Suppressor macrophage treated with lipopolysaccharide for 1 hour (primary cell): ENCODE measurements around the gene ZNF747.

Source experiments
- DNase-seq, 3 donors: peaks; one replicate each; pipeline ENCODE4 v3.0.0-alpha.2; 2020 to 2022

The ZNF747 gene

GRCh38 chr16:30515275-30515674, 19.4 kb downstream of the ZNF747 start:
- DNase-seq: no peak

DNA sequence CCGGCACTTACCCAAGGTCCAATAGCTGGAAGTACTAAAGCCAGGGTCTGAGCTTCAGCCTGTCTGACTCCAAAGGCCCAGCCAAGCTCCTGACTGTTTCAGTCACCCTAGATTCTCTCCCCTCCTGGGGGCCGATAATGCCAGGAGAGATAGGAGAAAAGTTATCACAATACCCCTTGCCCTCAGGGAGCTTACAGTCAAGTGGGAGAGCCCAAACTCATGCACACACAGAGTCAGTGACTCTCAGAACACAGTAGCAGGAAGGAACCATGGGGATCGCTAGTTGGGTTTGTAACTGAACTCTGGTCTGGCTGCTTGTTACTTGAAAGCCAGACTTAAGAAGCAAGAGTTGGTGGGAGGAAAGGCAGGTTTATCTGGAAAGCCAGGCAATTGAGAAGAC, 23.1 kb downstream of the ZNF747 start:
- DNase-seq: no peak

GRCh38 chr16:30510376-30510938, 24.2 kb downstream of the ZNF747 start:
- no peak for DNase-seq

DNA sequence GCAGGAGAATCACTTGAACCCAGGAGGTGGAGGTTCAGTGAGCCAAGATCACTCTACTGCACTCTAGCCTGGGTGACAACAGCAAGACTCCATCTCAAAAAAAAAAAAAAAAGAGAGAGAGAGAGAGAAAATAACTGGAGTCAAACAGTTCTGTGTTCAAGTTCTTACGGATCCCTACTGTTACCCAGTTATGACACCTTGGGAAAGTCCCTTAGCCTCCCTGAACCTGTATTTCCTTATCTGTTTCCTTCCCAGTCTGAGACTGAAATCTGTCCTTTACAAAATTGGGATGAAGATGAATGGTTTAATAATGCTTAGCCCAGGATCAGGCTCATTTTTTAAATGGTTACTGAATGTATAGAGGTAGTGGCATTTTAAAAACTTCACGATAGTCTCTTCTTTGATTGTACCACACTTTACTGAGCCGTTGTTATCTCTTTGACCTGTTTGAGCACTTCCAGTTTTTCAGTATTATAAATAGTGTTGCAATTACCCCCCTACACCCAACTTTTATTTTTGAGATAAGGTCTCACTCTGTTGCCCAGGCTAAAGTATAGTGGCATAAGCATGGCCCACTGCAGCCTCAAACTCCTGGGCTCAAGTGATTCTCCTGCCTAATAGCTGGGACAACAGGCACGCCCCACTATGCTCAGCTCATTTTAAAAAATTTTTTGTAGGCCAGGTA, 25.4 kb downstream of the ZNF747 start:
- no peak for DNase-seq

DNA sequence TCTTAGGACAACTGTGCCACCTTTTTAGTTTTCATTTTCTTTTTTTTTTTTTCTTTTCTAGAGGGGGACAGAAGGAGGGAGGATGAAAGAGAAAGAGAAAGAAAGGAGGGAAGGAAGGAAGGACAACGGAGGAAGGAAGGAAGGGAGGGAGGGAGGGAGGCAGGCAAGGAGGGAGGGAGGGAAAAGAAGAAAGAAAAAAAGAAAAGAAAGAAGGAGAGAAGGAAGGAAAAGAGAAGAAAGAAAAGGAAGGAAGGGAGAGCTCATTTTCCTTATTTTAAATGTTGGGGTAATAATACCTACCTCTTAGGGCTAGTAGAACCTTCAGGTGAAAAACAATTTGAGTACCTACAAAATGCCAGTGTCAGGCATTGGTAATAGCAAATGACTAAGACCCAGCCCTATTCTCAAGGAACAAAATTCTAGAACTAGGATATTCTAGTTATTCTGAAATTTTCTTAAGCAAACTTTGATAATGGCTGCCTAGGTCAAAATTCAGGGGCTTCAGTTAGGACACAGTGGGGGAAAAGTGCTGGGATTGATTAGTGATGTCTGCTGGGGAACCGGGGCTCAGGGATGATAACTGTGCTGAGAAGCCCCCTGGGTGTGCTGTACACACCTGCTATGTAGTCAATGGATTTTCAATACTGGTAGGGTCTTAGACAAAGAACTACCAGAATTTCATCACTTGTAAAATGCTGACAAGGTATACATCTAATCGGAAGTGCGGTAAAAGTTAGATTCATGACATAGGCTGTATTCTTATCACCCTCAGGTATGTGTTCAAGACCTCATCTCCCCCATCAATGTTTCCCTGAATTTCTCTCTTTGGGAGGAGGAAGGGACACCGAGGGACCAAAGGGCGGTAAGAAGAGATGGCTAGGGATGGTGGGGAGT, 31.0 kb downstream of the ZNF747 start:
- DNase-seq: no peak

DNA sequence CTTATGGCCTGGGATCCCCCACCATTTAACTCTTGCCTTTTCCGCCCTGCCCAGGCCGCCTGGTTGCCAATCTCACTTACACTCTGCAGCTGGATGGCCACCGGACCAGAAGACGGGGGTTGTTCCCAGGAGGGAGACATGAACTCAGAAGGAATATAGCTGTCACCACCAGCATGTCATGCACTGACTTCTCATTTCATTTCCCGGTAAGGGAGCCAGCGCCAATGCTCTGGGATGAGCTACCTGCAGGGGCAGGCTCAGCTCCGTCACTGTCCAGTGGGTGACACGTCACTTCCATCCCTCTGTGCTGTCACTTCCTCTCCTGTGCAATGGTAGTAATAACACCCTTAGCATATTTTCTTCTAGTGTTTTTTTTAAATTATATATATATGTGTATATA, 35.4 kb downstream of the ZNF747 start:
- DNase-seq: no peak

GRCh38 chr16:30494709-30495108, 39.9 kb downstream of the ZNF747 start:
- DNase-seq: no peak

GRCh38 chr16:30493941-30494488, 40.6 kb downstream of the ZNF747 start:
- no peak for DNase-seq

DNA sequence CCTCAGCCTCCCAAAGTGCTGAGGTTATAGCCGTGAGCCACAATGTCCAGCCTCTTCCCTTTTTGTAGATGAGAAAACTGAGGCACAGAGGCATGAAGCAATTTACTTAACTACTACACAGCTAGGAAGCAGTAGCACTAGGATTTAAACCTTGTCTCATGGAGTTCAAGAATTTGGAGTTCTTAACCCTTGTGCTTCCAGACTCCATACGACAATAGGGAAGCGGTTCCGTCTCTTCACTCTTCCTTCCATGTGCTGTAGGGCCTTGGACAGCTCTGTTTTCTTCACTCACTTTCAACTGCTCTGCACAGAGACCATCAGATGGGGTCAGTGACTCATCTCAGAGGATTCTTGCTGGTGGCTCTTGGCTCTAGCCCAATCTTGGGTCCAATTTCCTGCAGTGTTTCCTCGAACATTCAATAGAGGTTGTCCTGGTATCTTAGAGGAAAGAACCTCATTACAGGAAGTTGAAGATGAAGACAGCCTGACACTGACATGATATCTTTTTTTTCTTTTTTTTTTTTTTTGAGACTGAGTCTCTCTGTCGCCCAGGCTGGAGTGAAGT, 42.8 kb downstream of the ZNF747 start:
- peak; percentile 53 to 70 (median 54) for DNase-seq

- no peak for DNase-seq
Measured at GRCh38 chr16:30491229-30491628, 43.4 kb downstream of the ZNF747 start.

DNA sequence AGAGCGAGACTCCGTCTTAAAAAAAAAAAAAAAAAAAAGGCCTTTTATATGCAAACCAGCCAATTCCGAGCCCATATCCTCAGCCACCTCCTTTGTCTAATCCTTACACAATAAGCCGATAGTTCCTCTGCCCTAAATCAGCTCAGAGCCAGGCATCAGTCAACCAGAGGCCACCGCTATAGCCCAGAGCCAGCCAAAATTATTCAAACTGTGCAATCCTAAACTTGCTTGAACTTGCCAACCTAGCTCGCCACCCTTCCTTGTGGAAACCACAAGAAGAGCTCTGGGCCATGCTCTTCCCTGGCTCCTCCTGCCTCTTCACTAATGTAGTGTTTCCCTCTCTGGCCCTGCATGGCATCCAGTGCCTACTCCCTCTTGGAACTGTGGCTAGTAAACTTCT, 44.4 kb downstream of the ZNF747 start:
- DNase-seq: no peak

GRCh38 chr16:30488764-30489605, 45.7 kb downstream of the ZNF747 start:
- DNase-seq: peak; percentile 56 to 78 (median 69)

DNA sequence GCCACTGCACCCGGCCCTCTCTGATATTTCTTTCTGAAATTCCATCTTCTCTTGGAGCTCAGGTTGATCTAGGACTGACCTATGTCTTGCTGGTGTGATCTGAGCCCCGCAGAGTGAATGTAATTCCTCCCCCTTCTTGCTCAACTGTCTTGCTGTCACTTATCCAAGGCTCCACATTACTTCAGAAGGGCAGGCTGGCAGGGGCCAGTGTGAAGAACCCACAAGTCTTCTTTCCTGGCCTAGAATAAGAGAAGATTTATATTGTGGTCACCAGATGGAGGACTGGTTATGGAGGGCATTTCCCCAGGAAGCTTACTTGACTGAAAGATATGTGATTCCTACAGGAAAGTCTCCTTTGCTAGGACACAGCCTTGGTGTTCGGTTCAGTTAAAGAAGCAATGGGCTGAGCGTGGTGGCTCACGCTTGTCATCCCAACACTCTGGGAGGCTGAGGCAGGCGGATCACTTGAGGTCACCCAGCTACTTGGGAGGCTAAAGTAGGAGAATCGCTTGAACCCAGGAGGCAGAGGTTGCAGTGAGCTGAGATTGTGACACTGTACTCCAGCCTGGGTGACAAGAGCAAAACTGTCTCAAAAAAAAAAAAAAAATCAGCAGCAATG, 48.7 kb downstream of the ZNF747 start:
- no peak for DNase-seq

- DNase-seq: no peak
Measured at GRCh38 chr16:30484887-30485286, 49.8 kb downstream of the ZNF747 start.

- no peak for DNase-seq
Measured at GRCh38 chr16:30482366-30482765, 52.3 kb downstream of the ZNF747 start.

DNA sequence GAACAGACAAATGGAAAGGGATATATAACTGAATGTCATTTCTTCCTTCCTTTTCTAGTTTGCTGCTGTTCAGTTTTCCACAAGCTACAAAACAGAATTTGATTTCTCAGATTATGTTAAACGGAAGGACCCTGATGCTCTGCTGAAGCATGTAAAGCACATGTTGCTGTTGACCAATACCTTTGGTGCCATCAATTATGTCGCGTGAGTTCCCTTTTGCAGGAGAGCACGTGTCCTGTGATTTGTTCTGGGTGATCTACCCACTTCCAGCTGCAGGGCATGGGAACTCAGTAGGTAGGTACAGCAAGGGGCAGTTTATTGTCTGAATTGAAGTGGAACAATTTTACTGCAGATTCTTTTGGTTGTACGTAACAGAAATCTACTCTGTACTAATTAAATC, 53.3 kb downstream of the ZNF747 start:
- no peak for DNase-seq
